Measurements from ENCODE around the gene RNU2-63P.

The RNU2-63P gene

GRCh38 chr2:88016086-88016959 is at the start of gene RNU2-63P:
RNU2-63P (minus strand) TSS chr2:88016547.
- H3K36me3 ChIP-seq (ENCODE audit: insufficient read depth, low read length) = no peaks in the 10 kb centered on the region

GRCh38 chr2:88061295-88061694 is 44.9 kb upstream of the RNU2-63P start:
- Histone ChIP-seq H3K27me3 (ENCODE audit: control insufficient read depth in 1 of 2, insufficient read depth in 2 of 2, low read length in 2 of 2) (no peaks in the 10 kb centered on the region), H3K4me3 (ENCODE audit: low read depth in 1 of 2, low read length in 2 of 2) (no peak overlapping the region), H3K4me1 (ENCODE audit: insufficient read depth, low read length) (peaks cover under 1% of the 10 kb centered on the region), H3K27ac (ENCODE audit: low read depth, low read length) (no peak overlapping the region), H3K36me3 (ENCODE audit: insufficient read depth, low read length) (no peaks in the 10 kb centered on the region), H3K9me3 (ENCODE audit: low read length) (no peaks in the 10 kb centered on the region), H3K9ac (ENCODE audit: low read length) (no peak overlapping the region)

More at GRCh38 chr2:88016086-88016959, at the start of gene RNU2-63P:
- H3K4me1 ChIP-seq (ENCODE audit: insufficient read depth, low read length) = peaks cover 2% of the 10 kb centered on the region
- no peaks in the 10 kb centered on the region for H3K27me3 ChIP-seq (ENCODE audit: control insufficient read depth in 1 of 2, insufficient read depth in 2 of 2, low read length in 2 of 2)
- H3K27ac ChIP-seq (ENCODE audit: low read depth, low read length) = peak within 1 kb of the TSS; percentile 70
- peak within 1 kb of the TSS; percentile 87 for H3K4me3 ChIP-seq (ENCODE audit: low read depth in 1 of 2, low read length in 2 of 2)
- H3K9ac ChIP-seq (ENCODE audit: low read length) = peak within 1 kb of the TSS; percentile 76
- no peaks in the 10 kb centered on the region for H3K9me3 ChIP-seq (ENCODE audit: low read length)

- H3K27ac ChIP-seq (ENCODE audit: low read depth, low read length) = no peak overlapping the region
Observed at GRCh38 chr2:88060907-88061275, 44.5 kb upstream of the RNU2-63P start.

GRCh38 chr2:88059979-88060906 is 43.9 kb upstream of the RNU2-63P start:
- no peaks in the 10 kb centered on the region for H3K9me3 ChIP-seq (ENCODE audit: low read length)
- no peaks in the 10 kb centered on the region for H3K27me3 ChIP-seq (ENCODE audit: control insufficient read depth in 1 of 2, insufficient read depth in 2 of 2, low read length in 2 of 2)
- no peak overlapping the region for H3K27ac ChIP-seq (ENCODE audit: low read depth, low read length)
- no peak overlapping the region for H3K9ac ChIP-seq (ENCODE audit: low read length)
- H3K36me3 ChIP-seq (ENCODE audit: insufficient read depth, low read length) = no peaks in the 10 kb centered on the region
- peaks cover 5% of the 10 kb centered on the region for H3K4me1 ChIP-seq (ENCODE audit: insufficient read depth, low read length)
- no peak overlapping the region for H3K4me3 ChIP-seq (ENCODE audit: low read depth in 1 of 2, low read length in 2 of 2)

More at GRCh38 chr2:88060907-88061275, 44.5 kb upstream of the RNU2-63P start:
- H3K27me3 ChIP-seq (ENCODE audit: control insufficient read depth in 1 of 2, insufficient read depth in 2 of 2, low read length in 2 of 2) = no peaks in the 10 kb centered on the region
- H3K36me3 ChIP-seq (ENCODE audit: insufficient read depth, low read length) = no peaks in the 10 kb centered on the region
- H3K9me3 ChIP-seq (ENCODE audit: low read length) = no peaks in the 10 kb centered on the region
- H3K9ac ChIP-seq (ENCODE audit: low read length) = no peak overlapping the region
- H3K4me1 ChIP-seq (ENCODE audit: insufficient read depth, low read length) = peaks cover 5% of the 10 kb centered on the region
- no peak overlapping the region for H3K4me3 ChIP-seq (ENCODE audit: low read depth in 1 of 2, low read length in 2 of 2)

GRCh38 chr2:88058191-88058590 is 41.8 kb upstream of the RNU2-63P start:
- no peak overlapping the region for H3K4me3 ChIP-seq (ENCODE audit: low read depth in 1 of 2, low read length in 2 of 2)
- H3K27me3 ChIP-seq (ENCODE audit: control insufficient read depth in 1 of 2, insufficient read depth in 2 of 2, low read length in 2 of 2) = no peaks in the 10 kb centered on the region
- no peak overlapping the region for H3K27ac ChIP-seq (ENCODE audit: low read depth, low read length)
- no peaks in the 10 kb centered on the region for H3K36me3 ChIP-seq (ENCODE audit: insufficient read depth, low read length)
- no peaks in the 10 kb centered on the region for H3K9me3 ChIP-seq (ENCODE audit: low read length)
- H3K9ac ChIP-seq (ENCODE audit: low read length) = no peak overlapping the region
- peaks cover 20% of the 10 kb centered on the region for H3K4me1 ChIP-seq (ENCODE audit: insufficient read depth, low read length)

GRCh38 chr2:88057437-88057844 is 41.1 kb upstream of the RNU2-63P start:
- H3K9ac ChIP-seq (ENCODE audit: low read length) = no peak overlapping the region
- no peaks in the 10 kb centered on the region for H3K9me3 ChIP-seq (ENCODE audit: low read length)
- H3K36me3 ChIP-seq (ENCODE audit: insufficient read depth, low read length) = no peaks in the 10 kb centered on the region
- H3K27me3 ChIP-seq (ENCODE audit: control insufficient read depth in 1 of 2, insufficient read depth in 2 of 2, low read length in 2 of 2) = no peaks in the 10 kb centered on the region
- H3K4me3 ChIP-seq (ENCODE audit: low read depth in 1 of 2, low read length in 2 of 2) = no peak overlapping the region
- H3K27ac ChIP-seq (ENCODE audit: low read depth, low read length) = no peak overlapping the region
- peaks cover 22% of the 10 kb centered on the region for H3K4me1 ChIP-seq (ENCODE audit: insufficient read depth, low read length)

GRCh38 chr2:88055371-88056128 is 39.2 kb upstream of the RNU2-63P start, which contains the start of gene KRCC1:
KRCC1 (minus strand) TSS chr2:88055783; CDS start chr2:88028563, 27,220 bp downstream.
- peak within 1 kb of the TSS; percentile 97 for H3K27ac ChIP-seq (ENCODE audit: low read depth, low read length)
- no peaks in the 10 kb centered on the region for H3K9me3 ChIP-seq (ENCODE audit: low read length)
- H3K4me1 ChIP-seq (ENCODE audit: insufficient read depth, low read length) = peaks cover 22% of the 10 kb centered on the region
- H3K36me3 ChIP-seq (ENCODE audit: insufficient read depth, low read length) = no peaks in the 10 kb centered on the region
- H3K9ac ChIP-seq (ENCODE audit: low read length) = peak within 1 kb of the TSS; percentile 96
- H3K4me3 ChIP-seq (ENCODE audit: low read depth in 1 of 2, low read length in 2 of 2) = peak within 1 kb of the TSS; percentile 91 to 96
- H3K27me3 ChIP-seq (ENCODE audit: control insufficient read depth in 1 of 2, insufficient read depth in 2 of 2, low read length in 2 of 2) = no peaks in the 10 kb centered on the region

- peak overlapping the region; percentile 91 to 96 for H3K4me3 ChIP-seq (ENCODE audit: low read depth in 1 of 2, low read length in 2 of 2)
- peaks cover 22% of the 10 kb centered on the region for H3K4me1 ChIP-seq (ENCODE audit: insufficient read depth, low read length)
- peak overlapping the region; percentile 96 for H3K9ac ChIP-seq (ENCODE audit: low read length)
- no peaks in the 10 kb centered on the region for H3K27me3 ChIP-seq (ENCODE audit: control insufficient read depth in 1 of 2, insufficient read depth in 2 of 2, low read length in 2 of 2)
- H3K9me3 ChIP-seq (ENCODE audit: low read length) = no peaks in the 10 kb centered on the region
- peak overlapping the region; percentile 97 for H3K27ac ChIP-seq (ENCODE audit: low read depth, low read length)
- H3K36me3 ChIP-seq (ENCODE audit: insufficient read depth, low read length) = no peaks in the 10 kb centered on the region
Observed at GRCh38 chr2:88054782-88055370, 38.5 kb upstream of the RNU2-63P start.

- H3K9ac ChIP-seq (ENCODE audit: low read length) = peak overlapping the region; percentile 96
Observed at GRCh38 chr2:88053934-88054781, 37.8 kb upstream of the RNU2-63P start.

GRCh38 chr2:88053296-88053695 is 36.9 kb upstream of the RNU2-63P start:
- no peaks in the 10 kb centered on the region for H3K36me3 ChIP-seq (ENCODE audit: insufficient read depth, low read length)
- no peak overlapping the region for H3K9ac ChIP-seq (ENCODE audit: low read length)
- no peaks in the 10 kb centered on the region for H3K27me3 ChIP-seq (ENCODE audit: control insufficient read depth in 1 of 2, insufficient read depth in 2 of 2, low read length in 2 of 2)
- H3K4me3 ChIP-seq (ENCODE audit: low read depth in 1 of 2, low read length in 2 of 2) = no peak overlapping the region
- H3K4me1 ChIP-seq (ENCODE audit: insufficient read depth, low read length) = peaks cover 22% of the 10 kb centered on the region
- H3K9me3 ChIP-seq (ENCODE audit: low read length) = no peaks in the 10 kb centered on the region
- no peak overlapping the region for H3K27ac ChIP-seq (ENCODE audit: low read depth, low read length)

More at GRCh38 chr2:88053934-88054781, 37.8 kb upstream of the RNU2-63P start:
- peak overlapping the region; percentile 91 to 96 for H3K4me3 ChIP-seq (ENCODE audit: low read depth in 1 of 2, low read length in 2 of 2)
- no peaks in the 10 kb centered on the region for H3K36me3 ChIP-seq (ENCODE audit: insufficient read depth, low read length)
- no peaks in the 10 kb centered on the region for H3K27me3 ChIP-seq (ENCODE audit: control insufficient read depth in 1 of 2, insufficient read depth in 2 of 2, low read length in 2 of 2)
- peaks cover 22% of the 10 kb centered on the region for H3K4me1 ChIP-seq (ENCODE audit: insufficient read depth, low read length)
- H3K27ac ChIP-seq (ENCODE audit: low read depth, low read length) = peak overlapping the region; percentile 97
- no peaks in the 10 kb centered on the region for H3K9me3 ChIP-seq (ENCODE audit: low read length)
